Ishikawa (cell line): ENCODE measurements around the gene ARL6IP1.

Source experiments
- CEBPB ChIP-seq: IDR thresholded peaks from 2 replicates; pipeline ENCODE4 v1.6.1; 2012
- CREB1 ChIP-seq: IDR thresholded peaks from 2 replicates; pipeline ENCODE4 v1.6.1; 2012; ENCODE audit warnings: low read depth
- EGR1 ChIP-seq: IDR thresholded peaks from 2 replicates; pipeline ENCODE4 v1.6.1; 2012
- EP300 ChIP-seq: IDR thresholded peaks from 2 replicates; pipeline ENCODE4 v1.6.1; 2012; ENCODE audit warnings: borderline replicate concordance
- FOXM1 ChIP-seq: IDR thresholded peaks from 2 replicates; pipeline ENCODE4 v1.6.1; 2012; ENCODE audit warnings: low read depth, borderline replicate concordance
- MAX ChIP-seq: IDR thresholded peaks from 2 replicates; pipeline ENCODE4 v1.6.1; 2012
- NFIC ChIP-seq: IDR thresholded peaks from 2 replicates; pipeline ENCODE4 v1.6.1; 2012
- RAD21 ChIP-seq: IDR thresholded peaks from 2 replicates; pipeline ENCODE4 v1.6.1; 2012; ENCODE audit warnings: low read depth
- REST ChIP-seq: IDR thresholded peaks from 2 replicates; pipeline ENCODE4 v1.6.1; 2012; ENCODE audit warnings: low read depth, mild to moderate bottlenecking
- TAF1 ChIP-seq: IDR thresholded peaks from 2 replicates; pipeline ENCODE4 v1.6.1; 2012; ENCODE audit warnings: low read depth, mild to moderate bottlenecking
- TCF12 ChIP-seq: IDR thresholded peaks from 2 replicates; pipeline ENCODE4 v1.6.1; 2012; ENCODE audit warnings: low read depth
- USF1 ChIP-seq: IDR thresholded peaks from 2 replicates; pipeline ENCODE4 v1.6.1; 2012
- YY1 ChIP-seq: IDR thresholded peaks from 2 replicates; pipeline ENCODE4 v1.6.1; 2012; ENCODE audit warnings: low read depth
- ZBTB7A ChIP-seq: IDR thresholded peaks from 2 replicates; pipeline ENCODE4 v1.6.1; 2012; ENCODE audit warnings: low read depth

DNA sequence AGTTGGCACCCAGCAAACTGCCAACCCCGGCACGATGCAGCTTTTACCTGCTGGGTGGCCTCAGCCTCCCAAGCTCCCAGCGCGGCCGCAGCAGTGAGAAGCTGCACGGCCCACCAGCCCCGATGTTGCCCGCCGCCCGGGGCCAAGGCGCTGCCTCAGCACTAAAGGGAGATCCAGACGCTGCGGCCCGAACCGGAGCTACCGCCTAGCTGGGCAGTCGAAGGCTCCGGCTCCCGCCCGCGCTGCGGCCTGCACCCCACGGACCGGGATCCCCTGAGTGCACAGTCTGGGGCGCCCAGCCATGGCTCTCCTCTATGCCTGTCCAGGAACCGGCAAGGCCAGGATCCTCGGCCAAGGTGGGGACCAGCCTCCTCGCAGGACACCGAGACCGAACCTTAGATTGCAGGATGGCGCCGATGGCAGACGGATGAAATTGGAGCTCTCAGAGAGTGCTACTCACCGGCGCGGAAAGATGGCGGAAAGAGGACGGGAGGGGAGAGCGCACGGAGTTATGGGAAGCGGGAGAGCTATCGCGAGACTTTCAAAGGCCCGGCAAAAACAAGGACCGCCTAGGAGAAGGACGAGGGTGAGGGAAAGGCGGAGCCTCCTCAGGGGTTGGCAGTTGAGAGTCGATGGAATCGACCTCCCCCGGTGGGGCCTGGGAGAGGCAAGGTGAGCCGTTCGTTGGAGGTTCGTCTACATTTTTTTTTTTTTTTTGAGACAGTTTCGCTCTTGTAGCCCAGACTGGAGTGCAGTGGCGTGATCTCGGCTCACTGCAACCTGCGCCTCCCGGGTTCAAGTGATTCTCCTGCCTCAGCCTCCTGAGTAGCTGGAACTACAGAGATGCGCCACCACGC lies 11.3 kb downstream of the ARL6IP1 start, which contains the start of gene RPS15A:
- TF ChIP-seq USF1 (no peak), RAD21 (no peak), CREB1 (no peak), TAF1 (peak; percentile 98), MAX (peak; percentile 96), CEBPB (no peak), EP300 (no peak; the same call in 1 of the 2 replicates), REST (0 out of 2 replicates have a peak, but pooled peaks have one; percentile 27), FOXM1 (peak; percentile 40; the same call in 1 of the 2 replicates), NFIC (no peak), YY1 (peak; percentile 96), TCF12 (peak; percentile 35; the same call in 1 of the 2 replicates), EGR1 (no peak), ZBTB7A (no peak)
